PC-3 (cell line): Measurements from ENCODE around the gene PRKCE.

Experiments used
- EZH2 ChIP-seq: fragments of 300-600 bp; sonication (generic); IDR thresholded peaks from one replicate; pipeline ENCODE4 v1.6.1; 2017; ENCODE audit warnings: antibody characterized with exemption, mild to moderate bottlenecking, low read length; ENCODE audit not compliant: unreplicated experiment
- EZH2phosphoT487 ChIP-seq: fragments of 300-600 bp; sonication (generic); IDR thresholded peaks from 2 replicates; pipeline ENCODE4 v1.6.1; 2018; ENCODE audit warnings: mild to moderate bottlenecking, antibody characterized with exemption, low read length, borderline replicate concordance
- TF ChIP-seq, protein P1 (sequence below): fragments of 300-600 bp; sonication (generic); conservative IDR thresholded peaks from 2 replicates; pipeline ENCODE4 v1.5.1; 2017; ENCODE audit warnings: antibody characterized with exemption, low read depth, mild to moderate bottlenecking, low read length

DNA sequence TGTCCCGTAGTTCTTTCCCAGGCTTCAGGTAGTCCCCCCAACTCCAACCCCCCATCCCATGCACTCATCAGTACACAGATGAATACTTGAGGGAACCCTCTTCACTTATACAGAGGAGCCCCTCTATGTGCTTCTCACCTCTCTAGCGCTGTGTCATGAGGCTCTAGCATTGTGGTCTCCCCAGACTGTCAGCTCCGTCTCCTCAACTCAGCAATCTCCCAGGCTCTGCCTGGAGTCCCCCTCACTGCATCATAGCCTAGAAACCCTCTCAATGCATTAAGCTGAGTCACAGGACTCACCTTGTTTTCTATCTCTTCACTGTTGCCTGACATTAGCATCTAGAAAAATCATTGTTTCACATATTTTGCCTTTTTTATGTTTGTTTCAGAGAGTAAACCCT lies 20.2 kb upstream of the PRKCE start:
- TF ChIP-seq EZH2phosphoT487: no peak
- TF ChIP-seq, protein P1, sequence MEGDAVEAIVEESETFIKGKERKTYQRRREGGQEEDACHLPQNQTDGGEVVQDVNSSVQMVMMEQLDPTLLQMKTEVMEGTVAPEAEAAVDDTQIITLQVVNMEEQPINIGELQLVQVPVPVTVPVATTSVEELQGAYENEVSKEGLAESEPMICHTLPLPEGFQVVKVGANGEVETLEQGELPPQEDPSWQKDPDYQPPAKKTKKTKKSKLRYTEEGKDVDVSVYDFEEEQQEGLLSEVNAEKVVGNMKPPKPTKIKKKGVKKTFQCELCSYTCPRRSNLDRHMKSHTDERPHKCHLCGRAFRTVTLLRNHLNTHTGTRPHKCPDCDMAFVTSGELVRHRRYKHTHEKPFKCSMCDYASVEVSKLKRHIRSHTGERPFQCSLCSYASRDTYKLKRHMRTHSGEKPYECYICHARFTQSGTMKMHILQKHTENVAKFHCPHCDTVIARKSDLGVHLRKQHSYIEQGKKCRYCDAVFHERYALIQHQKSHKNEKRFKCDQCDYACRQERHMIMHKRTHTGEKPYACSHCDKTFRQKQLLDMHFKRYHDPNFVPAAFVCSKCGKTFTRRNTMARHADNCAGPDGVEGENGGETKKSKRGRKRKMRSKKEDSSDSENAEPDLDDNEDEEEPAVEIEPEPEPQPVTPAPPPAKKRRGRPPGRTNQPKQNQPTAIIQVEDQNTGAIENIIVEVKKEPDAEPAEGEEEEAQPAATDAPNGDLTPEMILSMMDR: no peak
- no peak for TF ChIP-seq EZH2
